CD4-positive, alpha-beta T cell treated with Interleukin-1 beta for 1 hour (primary cell): ENCODE results near the gene ZSCAN10.
A peak's percentile ranks its signal among the peaks of the same experiment; 100 is the strongest.
"Not testable (repeated sequence)": the region's sequence is repeated elsewhere in the genome, so short reads cannot be mapped to it uniquely, and the experiment has no call there.

Experiments
- DNase-seq, 2 donors: peaks; one replicate each; pipeline ENCODE4 v3.0.0-alpha.2; 2020 to 2022

Gene ZSCAN10

DNA sequence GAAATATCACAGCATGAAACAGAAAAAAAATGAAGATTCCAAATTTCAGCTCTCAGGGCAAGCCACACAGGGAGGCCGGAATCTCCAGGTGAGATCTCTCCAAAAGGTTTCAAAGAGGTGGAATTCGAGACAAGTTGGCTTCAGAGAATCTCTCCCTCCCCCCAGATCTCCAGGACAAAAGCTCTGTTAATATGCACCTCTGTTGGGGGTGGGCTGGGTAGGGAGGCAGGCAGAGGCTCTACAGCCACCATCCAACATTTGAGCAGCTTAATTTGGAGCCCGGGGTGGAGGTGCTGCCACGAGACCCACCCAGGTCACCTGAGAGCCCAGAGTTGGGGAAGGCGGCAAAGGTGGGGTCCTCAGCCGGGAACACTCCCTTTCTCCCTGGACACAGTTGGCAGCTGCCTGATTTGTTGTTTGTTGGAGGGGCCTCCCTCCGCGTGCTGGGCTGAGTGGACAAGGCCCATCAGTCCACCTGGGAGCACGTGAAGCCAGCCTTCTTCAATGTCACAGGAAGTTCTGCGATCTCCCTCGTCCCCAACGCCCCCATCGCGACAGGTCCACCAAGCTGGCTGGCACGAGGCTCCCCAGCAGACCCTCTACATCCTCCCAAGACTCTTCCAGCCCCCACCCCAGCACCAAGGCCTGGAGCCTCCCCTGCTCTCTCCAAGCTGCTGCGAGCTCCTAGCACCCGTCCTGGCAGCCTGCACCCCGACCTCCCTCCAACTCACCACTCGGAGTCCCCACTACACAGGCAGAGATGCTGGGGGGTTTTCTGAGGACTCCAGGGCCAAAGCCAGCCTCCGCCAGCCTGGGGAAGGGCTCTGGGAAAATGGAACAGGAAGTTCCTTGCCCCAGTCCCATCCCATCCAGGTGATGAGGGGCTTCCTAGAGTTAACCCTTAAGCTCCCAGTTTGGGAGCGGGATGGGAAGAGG lies at the start of gene ZSCAN10:
Gene ZSCAN10, minus strand, starts transcription at position 836 of the 936 bp plus-strand sequence. CDS start 6,357 bp downstream, outside the sequence.
- DNase-seq = no peak

DNA sequence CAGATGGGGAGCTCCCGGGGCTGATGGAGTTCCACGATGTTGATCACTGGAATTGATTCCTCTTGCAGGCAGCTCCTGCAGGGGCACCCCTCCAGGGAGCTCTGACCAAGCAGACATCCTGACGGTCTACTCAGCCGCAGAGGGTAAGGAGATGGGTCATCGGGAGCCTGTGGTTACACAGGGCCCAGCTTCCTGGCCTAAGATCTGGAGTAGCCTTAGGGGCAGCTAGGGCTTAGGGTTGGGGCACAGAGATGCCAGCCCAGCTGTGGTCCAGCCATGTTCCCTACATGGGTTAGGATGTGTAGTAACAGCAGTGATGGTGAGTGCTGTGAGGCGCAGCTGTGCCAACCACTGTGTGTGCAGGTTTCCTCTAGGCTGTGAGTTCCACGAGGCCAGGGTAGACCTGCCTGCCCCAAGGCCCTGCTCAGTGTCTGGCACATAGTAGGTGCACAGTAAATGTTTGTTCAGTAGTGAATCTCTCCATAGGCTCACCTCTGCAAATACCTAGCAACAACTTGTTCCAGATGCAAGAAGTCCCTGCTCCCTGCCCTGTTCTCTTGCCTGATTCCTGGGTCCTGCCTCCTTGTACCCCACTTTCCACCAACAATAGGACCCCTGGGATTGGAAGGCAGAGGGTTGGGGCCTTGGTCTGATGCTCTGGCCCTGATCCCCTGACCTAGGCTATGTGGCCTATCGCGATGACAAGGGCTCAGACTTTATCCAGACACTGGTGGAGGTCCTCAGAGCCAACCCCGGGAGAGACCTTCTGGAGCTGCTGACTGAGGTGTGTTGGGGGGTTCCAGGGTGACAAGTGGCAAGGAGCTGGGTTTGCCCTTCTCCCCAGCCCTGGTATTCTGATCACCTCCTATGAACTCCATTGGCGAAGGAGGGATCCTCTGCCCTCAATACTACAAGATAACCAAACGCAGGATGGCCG lies 49.4 kb upstream of the ZSCAN10 start:
- DNase-seq = no peak

DNA sequence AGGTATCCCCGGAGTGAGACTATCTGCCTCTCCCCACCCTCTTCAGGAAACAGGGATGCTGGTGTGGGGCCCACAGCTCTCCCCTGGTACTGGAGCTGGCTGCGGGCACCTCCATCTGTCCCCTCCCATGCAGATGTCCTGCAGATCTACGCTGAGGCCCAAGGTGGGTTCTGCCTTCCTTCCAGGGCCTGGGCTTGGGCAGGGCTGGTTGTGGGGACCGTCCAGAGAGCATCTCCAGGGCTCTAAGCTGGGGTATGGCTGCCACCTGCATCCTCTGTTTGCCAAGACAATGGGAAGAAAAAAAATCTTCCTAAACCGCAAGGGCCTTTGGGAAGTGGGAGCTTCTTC lies 48.6 kb upstream of the ZSCAN10 start:
- DNase-seq = no peak

DNA sequence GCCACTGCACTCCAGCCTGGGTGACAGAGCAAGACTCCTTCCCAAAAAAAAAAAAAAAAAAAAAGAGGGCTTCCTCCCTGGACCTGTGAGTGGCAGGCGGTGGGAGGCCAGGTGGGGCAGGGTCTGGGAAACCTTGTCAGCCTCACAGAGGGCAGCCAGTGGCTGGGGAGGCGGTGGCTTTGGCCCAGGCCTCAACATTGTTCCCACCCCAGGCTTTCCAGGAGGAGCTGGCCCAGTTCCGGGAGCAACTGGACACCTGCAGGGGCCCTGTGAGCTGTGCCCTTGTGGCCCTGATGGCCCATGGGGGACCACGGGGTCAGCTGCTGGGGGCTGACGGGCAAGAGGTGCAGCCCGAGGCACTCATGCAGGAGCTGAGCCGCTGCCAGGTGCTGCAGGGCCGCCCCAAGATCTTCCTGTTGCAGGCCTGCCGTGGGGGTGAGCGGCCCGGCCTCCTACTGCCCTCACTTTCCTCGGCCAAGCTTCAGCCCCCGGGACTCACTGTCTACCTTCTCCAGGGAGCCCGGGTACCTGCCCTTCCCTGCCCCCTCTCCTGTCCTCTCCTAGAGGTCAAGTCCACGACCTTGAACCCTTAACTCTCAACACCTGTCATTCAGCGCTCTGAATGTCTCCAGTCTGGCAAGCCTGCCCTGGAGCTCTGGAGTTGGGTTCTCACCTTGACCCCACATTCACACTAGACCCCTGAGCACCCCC lies 48.1 kb upstream of the ZSCAN10 start:
- no peak for DNase-seq

DNA sequence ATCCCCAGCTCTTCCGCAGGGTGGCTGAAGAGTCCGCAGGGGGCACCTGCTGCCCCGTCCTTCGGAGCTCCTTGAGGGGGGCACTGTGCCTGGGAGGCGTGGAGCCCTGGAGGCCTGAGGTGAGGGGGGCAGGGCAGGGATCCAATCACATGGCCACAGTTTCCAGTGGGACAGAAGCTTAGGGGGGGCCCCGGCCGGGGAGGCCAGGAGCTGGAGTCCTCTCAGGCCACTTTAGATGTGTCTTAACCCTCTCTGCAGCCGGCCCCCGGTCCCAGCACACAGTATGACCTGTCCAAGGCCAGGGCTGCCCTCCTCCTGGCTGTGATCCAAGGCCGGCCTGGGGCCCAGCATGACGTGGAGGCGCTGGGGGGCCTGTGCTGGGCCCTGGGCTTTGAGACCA lies 46.6 kb upstream of the ZSCAN10 start:
- DNase-seq = no peak

DNA sequence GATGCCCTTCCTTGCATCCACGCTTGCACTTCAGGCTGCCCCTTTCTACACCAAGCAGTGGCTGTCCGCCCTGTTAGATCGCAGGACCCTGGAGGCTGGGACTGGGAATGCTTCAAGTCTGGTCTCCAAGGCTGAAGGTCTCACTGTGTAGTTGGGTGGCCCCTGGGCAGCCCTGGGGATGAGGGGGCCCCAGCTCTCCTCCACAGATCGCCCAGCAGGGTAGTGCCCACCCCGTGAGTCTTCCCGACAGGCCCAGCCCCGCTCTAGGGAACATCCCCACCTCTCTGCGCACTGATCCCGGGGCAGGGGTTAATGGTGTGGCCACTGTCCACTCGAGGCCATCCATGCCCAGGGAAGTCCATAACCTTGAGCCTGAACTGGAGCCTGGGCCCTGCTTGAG lies 46.1 kb upstream of the ZSCAN10 start:
- DNase-seq = no peak

DNA sequence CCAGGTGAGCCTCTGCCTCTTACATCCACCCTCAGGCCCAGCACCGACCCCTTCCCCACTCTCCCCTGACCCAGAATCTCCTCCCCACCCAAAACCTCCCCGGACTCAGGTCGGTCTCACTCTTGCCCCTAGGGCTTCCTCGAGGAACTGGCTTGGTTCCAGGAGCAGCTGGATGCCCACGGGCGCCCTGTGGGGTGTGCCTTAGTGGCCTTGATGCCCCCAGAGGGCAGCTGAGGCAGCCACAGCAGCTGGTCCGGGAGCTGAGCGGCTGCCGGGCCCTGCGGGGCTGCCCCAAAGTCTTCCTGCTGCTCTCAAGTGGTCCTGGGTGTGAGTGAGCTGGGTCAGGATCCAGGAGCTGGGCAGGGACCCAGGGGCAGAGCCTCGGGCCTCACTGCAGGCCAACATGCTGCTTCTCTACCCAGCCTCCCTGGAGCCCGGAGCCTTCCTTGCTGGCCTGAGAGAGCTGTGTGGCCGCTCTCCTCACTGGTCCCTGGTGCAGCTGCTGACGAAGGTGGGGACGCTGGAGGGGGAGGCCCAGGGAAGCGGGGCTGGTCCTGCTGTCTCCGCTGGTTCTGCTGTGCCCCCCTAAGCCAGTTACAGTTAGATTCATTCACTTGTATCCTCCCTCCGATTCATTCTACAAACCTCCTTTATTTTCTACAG lies 45.4 kb upstream of the ZSCAN10 start:
- no peak for DNase-seq

DNA sequence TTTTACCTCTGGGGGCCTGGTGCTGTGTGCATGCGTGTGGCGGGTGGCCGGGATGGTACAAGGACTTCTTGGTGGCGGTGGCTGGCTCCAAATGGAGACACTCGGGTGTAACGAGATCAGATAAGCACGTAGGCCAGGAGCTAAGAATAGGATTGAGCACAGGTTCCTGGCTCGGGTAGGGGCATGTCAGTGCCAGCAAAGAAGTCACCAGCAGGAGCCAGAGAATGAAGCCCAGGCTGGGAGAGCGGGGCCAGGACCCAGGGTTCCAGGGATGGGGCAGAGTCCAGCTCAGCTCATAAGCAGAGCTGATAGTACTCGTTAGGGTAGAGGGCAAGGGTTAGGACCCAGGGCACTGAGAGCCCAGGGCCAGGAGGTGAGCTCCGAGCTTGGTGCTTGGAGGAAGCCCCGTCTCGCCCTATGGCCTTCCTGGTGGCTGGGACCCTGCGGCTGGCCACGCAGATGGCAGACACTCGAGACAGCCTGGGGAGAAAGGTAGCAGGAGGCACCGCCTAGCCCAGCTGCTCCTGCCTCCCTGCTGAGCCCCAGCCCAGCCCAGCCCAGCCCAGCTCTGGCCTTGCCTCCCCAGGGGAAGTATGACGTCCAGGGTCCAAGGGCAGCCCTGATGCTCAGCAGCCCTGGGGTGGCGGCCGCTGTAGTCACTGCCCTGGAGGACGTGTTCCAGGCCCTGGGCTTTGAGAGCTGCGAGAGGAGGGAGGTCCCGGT lies 44.7 kb upstream of the ZSCAN10 start:
- no peak for DNase-seq

DNA sequence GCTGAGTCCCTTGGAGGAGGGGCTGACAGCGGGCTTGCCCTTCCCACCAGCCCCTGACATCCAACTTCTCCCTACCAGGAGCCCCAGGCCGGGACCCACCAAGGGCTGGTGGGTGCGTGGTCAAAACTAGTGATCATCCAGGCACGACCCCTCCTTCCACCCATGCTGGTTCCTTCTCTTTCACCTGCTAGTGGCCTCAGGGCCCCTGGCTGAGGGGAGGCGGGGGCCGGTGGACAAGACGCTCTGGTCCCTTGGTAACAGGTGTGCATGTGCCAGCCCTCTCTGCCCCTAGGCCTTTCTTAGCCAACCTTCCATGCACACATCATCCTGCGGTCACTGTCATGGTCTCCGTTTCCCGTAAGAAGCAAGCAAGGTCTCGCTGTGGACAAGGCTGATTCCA lies 44.1 kb upstream of the ZSCAN10 start:
- no peak for DNase-seq

DNA sequence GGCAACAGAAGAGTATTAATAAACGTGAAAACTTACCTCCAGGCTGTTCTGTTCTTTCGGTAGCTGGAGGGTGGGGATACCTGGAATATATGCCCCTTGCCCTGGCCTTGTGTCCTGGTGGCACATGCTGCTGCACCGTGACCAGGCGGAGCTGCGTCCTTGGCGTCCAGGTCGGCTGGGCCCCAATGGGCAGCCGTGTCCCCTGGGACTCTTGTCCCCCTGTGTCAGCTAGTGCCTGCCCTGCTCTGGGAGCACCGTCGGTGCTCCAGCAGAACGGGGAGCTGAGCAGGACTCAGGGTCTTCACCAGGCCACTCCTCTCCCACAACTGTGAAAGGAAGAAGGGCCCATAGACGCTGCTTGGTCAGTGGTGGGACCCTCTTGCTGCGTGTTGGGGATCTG lies 43.7 kb upstream of the ZSCAN10 start:
- no peak for DNase-seq

DNA sequence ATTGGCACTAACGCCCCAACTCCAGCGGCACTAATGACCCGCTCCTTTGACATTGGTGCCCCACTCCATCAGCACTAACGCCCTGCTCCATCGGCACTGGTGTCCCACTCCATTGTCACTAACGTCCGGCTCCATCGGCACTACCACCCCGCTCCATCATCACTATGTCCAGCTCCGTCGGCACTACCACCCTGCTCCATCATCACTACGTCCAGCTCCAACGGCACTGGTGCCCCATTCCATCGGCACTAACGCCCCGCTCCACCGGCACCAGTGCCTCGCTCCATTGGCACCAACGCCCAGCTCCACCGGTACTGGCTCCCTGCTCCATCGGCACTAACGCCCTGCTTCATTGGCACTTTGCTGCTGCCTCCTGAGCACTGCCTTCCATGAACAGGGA lies 43.2 kb upstream of the ZSCAN10 start:
- DNase-seq = no peak

DNA sequence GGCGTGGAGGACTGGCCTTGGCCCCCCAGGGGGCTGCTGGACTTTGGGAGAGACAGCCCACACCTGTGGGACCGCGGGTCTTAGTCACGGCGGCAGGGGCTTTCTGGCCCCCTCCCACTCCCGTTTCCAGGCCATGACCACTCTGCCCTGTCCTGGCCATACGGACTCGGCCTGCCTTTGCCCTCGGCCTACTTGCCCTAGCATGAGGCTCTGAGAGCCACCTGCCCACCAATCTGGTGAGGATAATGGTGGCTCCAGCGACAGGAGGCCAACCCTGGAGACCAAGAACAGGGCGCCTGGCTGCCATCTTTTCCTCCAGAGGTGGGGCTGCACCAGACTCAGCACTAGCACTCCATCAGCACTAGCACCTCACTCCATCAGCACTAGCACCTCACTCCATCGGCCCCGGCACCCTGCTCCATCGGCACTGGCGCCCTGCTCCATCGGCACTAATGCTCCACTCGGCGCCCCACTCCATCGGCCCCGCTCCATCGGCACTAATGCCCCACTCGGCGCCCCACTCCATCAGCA lies 42.8 kb upstream of the ZSCAN10 start:
- no peak for DNase-seq

DNA sequence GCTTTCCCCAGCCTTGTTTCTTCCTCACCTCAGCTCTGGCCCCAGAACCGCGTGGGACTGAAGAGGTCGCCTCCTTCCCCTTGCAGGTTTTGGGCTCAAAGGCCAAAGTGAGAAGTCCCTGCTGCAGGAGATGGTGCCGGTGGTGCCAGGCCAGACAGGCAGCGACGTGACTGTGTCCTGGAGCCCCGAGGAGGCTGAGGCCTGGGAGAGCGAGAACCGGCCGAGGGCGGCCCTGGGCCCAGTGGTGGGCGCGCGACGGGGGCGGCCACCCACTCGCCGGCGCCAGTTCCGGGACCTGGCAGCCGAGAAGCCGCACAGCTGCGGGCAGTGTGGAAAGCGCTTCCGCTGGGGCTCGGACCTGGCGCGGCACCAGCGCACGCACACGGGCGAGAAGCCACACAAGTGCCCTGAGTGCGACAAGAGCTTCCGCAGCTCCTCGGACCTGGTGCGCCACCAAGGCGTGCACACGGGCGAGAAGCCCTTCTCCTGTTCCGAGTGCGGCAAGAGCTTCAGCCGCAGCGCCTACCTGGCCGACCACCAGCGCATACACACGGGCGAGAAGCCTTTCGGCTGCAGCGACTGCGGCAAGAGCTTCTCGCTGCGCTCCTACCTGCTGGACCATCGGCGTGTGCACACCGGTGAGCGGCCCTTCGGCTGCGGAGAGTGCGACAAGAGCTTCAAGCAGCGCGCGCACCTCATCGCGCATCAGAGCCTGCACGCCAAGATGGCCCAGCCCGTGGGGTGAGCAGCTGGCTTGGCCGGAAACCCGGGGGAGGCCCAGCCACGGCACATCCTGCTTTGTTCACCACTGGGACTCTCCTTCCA lies 41.7 kb upstream of the ZSCAN10 start:
- DNase-seq = no peak

DNA sequence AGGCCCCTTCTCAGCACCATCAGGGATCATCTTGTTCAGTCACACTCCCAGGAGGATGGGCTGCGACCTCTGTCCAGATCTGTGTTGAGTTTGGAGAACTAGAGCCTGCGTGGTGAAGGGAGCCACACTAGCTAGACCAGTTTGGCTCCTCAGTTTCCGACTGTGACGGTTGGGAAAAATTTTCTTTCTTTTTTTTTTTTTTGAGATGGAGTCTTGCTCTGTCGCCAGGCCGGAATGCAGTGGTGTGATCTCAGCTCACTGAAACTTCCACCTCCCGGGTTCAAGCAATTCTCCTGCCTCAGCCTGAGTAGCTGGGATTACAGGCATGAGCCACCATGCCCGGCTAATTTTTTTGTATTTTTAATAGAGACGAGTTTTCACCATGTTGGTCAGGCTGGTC lies 40.5 kb upstream of the ZSCAN10 start:
- not testable (repeated sequence) for DNase-seq

DNA sequence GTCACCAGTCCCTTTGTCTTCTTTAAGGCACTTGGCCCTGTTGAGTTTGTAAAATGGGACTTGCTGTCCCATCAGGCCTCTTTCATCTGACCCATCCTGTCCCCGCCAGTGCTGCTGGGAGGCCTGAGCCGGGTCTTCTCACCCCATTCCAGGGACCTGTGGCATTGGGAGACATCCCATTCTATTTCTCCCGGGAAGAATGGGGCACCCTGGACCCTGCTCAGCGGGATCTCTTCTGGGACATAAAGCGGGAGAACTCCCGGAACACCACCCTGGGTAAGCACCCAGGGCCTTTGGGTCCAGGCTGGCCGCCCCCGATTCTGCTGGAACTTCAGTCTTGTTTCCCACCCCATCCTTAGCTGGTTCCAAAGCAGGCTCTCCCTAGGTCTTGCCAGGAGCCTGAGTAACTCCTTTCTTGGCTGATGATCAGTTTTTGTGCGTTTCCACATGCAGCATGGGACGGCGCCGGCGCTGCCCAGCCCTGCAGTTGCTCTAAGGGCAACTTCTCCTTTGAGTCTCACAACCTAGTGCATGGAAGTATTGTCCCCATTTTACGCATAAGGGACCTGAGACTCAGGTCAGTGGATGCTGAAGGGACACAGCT lies 39.8 kb upstream of the ZSCAN10 start:
- no peak for DNase-seq

DNA sequence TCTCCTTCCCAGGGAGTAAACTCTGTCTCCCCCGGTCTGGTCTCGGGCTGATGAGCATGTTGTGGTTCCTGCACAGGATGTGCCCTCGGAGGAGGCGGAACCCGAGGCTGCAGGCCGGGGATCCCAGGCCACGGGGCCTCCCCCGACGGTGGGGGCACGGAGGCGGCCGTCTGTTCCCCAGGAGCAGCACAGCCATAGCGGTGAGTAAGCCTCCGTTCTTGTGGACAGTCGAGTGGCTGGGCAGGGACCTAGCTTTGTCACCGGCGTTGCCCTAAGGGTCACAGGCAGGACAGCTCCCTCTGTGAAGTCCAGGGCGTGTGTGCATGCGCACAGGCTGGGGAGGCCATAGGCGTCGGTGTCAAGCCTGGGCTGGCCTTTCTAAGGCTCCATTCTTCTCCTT lies 39.2 kb upstream of the ZSCAN10 start:
- DNase-seq = no peak

DNA sequence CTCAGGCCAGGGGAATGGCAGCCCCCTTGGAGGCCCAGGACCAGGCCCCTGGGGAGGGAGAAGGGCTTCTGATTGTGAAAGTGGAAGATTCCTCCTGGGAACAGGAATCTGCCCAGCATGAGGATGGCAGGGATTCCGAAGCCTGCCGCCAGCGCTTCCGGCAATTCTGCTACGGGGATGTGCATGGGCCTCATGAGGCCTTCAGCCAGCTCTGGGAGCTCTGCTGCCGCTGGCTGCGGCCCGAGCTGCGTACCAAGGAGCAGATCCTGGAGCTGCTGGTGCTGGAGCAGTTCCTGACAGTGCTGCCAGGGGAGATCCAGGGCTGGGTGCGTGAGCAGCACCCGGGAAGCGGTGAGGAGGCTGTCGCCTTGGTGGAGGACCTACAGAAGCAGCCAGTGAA lies 38.2 kb upstream of the ZSCAN10 start:
- DNase-seq = no peak

DNA sequence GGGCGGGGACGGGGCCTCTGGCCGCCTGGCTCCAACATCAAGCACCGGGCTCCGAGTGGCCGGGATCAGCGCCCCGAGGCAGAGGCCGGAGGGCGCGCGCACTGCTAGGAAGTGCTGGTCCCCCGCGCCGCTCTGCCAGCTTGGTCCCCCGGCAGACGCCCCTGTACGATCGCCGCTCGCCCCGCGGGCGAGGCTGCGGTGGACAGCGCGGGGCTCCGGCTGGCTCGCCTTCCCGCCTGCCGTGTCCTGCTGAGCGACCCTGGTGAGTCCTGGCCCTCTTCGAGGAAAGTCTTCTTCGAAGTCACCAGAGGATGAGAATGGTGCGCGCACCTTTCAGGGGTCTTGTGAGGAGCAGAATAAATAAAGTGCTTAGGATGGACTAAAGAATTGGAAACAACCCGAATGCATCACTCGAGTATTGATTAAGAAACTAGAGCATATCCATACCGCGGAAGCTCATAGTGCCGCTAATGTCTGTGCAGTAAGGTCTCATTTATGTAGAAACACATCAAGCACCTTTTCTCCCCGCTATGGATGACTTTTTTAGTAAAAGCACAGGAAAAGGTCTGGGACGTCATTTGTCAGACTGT lies 36.1 kb upstream of the ZSCAN10 start:
- DNase-seq = no peak

DNA sequence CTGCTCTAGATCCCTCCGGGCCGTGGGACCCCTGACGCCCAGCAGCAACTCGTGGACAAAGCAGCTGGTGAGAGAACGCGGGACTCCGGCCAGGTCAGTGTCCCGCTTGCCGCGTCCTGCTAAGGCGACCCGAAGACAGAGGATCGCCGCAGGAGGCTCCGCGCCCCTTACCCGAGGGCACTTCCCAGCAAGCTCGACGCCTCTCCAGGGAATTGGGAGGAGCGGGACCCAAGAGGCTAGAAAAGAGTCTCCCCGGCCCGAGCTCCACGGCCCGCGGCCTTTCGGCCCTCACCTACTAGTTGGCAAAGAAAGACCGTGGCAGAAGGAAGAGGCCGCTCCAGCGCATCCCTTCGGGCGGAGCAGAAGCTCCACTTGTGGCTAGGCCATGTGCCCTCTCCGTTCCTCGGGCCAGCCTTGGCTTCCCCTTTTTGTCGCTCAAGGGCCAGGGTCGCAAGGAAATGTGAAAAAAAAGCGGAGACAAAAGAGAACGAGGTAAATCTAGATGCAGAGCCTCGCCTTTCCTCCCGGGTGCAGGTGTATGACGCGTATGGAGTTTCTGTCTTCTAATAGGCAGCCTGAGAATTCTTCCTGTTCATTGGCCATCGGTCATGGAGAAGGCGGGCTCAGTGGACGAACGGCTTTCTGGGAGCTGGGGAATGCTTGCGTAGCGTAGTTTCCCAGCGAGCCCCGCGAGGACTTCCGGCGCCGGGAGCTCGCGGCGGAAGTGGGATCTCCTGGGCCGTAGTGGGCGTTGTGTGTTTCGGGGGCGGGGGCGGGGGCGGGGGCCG lies 35.4 kb upstream of the ZSCAN10 start, which contains the start of gene ZNF213:
Gene ZNF213, plus strand, starts transcription at position 692 of the 788 bp plus-strand sequence. CDS start 2,252 bp downstream, outside the sequence.
- peak; percentile 97 for DNase-seq
